H9 (cell line): ENCODE results near the gene SHMT1. TPM values are rescaled to one million over a fixed set of nuclear protein-coding genes. Genes with fewer than 3 reads are reported as not detected.

Experiments used
- DNase-seq: peaks from one replicate; pipeline ENCODE4 v3.0.0-alpha.2; 2017
- H2AFZ ChIP-seq: one replicate; pipeline ENCODE4 v1.6.1; 2013; ENCODE audit warnings: mild to moderate bottlenecking, low read length, control low read depth, moderate library complexity
- H2AK5ac ChIP-seq: 2 replicates; pipeline ENCODE4 v1.6.1; 2013; ENCODE audit warnings: low read length, control low read depth, mixed read lengths; ENCODE audit not compliant: insufficient read length
- H2BK120ac ChIP-seq: one replicate; pipeline ENCODE4 v1.6.1; 2013; ENCODE audit warnings: low read depth, mild to moderate bottlenecking, low read length, control low read depth, inconsistent platforms; ENCODE audit not compliant: poor library complexity, severe bottlenecking
- H2BK12ac ChIP-seq: 2 replicates; pipeline ENCODE4 v1.6.1; 2013; ENCODE audit warnings: low read length, control low read depth, mixed read lengths, low read depth; ENCODE audit not compliant: insufficient read length
- H2BK15ac ChIP-seq: 2 replicates; pipeline ENCODE4 v1.6.1; 2013; ENCODE audit warnings: low read depth, low read length, control low read depth
- H2BK20ac ChIP-seq: one replicate; pipeline ENCODE4 v1.6.1; 2013; ENCODE audit warnings: low read depth, mild to moderate bottlenecking, low read length, control low read depth, inconsistent platforms; ENCODE audit not compliant: poor library complexity, severe bottlenecking
- H2BK5ac ChIP-seq: 2 replicates; pipeline ENCODE4 v1.6.1; 2013; ENCODE audit warnings: low read length, control low read depth, mixed read lengths; ENCODE audit not compliant: insufficient read length
- H3K14ac ChIP-seq: 2 replicates; pipeline ENCODE4 v1.6.1; 2013; ENCODE audit warnings: low read length, control low read depth; ENCODE audit not compliant: insufficient read depth
- H3K18ac ChIP-seq: 2 replicates; pipeline ENCODE4 v1.6.1; 2013; ENCODE audit warnings: low read depth, mild to moderate bottlenecking, mixed read lengths, low read length, control low read depth; ENCODE audit not compliant: insufficient read length
- H3K23ac ChIP-seq: 2 replicates; pipeline ENCODE4 v1.6.1; 2013; ENCODE audit warnings: low read length, control low read depth, mixed read lengths, low read depth; ENCODE audit not compliant: insufficient read length
- H3K23me2 ChIP-seq: 2 replicates; pipeline ENCODE4 v1.6.1; 2013; ENCODE audit warnings: low read depth, mild to moderate bottlenecking, mixed read lengths, low read length, control low read depth; ENCODE audit not compliant: insufficient read length, poor library complexity, severe bottlenecking
- H3K27ac ChIP-seq: 2 replicates; pipeline ENCODE4 v1.5.1; 2013; ENCODE audit warnings: low read length, control low read depth, mixed read lengths, low read depth; ENCODE audit not compliant: insufficient read length
- H3K27me3 ChIP-seq: 2 replicates; pipeline ENCODE4 v1.6.1; 2013; ENCODE audit warnings: low read length, control low read depth, inconsistent platforms; ENCODE audit not compliant: insufficient read depth
- H3K4ac ChIP-seq: 2 replicates; pipeline ENCODE4 v1.6.1; 2013; ENCODE audit warnings: low read depth, mild to moderate bottlenecking, control low read depth, inconsistent platforms, low read length, moderate library complexity
- H3K4me1 ChIP-seq: 2 replicates; pipeline ENCODE4 v1.6.1; 2013; ENCODE audit warnings: low read length, control low read depth, inconsistent platforms; ENCODE audit not compliant: insufficient read depth
- H3K4me2 ChIP-seq: 2 replicates; pipeline ENCODE4 v1.6.1; 2013; ENCODE audit warnings: low read length, control low read depth, mixed read lengths; ENCODE audit not compliant: insufficient read length, insufficient read depth
- H3K56ac ChIP-seq: 2 replicates; pipeline ENCODE4 v1.6.1; 2013; ENCODE audit warnings: low read depth, mild to moderate bottlenecking, mixed read lengths, low read length, control low read depth; ENCODE audit not compliant: insufficient read length
- H3K79me1 ChIP-seq: 2 replicates; pipeline ENCODE4 v1.6.1; 2013; ENCODE audit warnings: low read depth, mild to moderate bottlenecking, moderate library complexity, low read length, control low read depth, inconsistent platforms; ENCODE audit not compliant: insufficient read depth, poor library complexity, severe bottlenecking
- H3K79me2 ChIP-seq: 2 replicates; pipeline ENCODE4 v1.6.1; 2013; ENCODE audit warnings: low read length, control low read depth, inconsistent platforms; ENCODE audit not compliant: insufficient read depth
- H3K9ac ChIP-seq: 2 replicates; pipeline ENCODE4 v1.6.1; 2013; ENCODE audit warnings: low read length, control low read depth, mixed read lengths; ENCODE audit not compliant: insufficient read length; ENCODE audit errors: extremely low read depth
- H3K9me3 ChIP-seq: one replicate; pipeline ENCODE4 v1.6.1; 2013; ENCODE audit warnings: low read depth, low read length, inconsistent platforms; ENCODE audit not compliant: control insufficient read depth
- H3T11ph ChIP-seq: one replicate; pipeline ENCODE4 v1.6.1; 2013; ENCODE audit warnings: mild to moderate bottlenecking, low read length, control low read depth, inconsistent platforms
- H4K20me1 ChIP-seq: one replicate; pipeline ENCODE4 v1.6.1; 2013; ENCODE audit not compliant: control insufficient read depth, insufficient read length, insufficient read depth
- H4K5ac ChIP-seq: 2 replicates; pipeline ENCODE4 v1.6.1; 2013; ENCODE audit warnings: low read depth, mild to moderate bottlenecking, mixed read lengths, low read length, control low read depth; ENCODE audit not compliant: insufficient read length
- H4K8ac ChIP-seq: replicated peaks from 2 replicates; pipeline ENCODE4 v1.6.1; 2013; ENCODE audit warnings: low read length, control low read depth, mixed read lengths, low read depth; ENCODE audit not compliant: insufficient read length
- H4K91ac ChIP-seq: 2 replicates; pipeline ENCODE4 v1.6.1; 2013; ENCODE audit warnings: low read depth, mild to moderate bottlenecking, moderate library complexity, mixed read lengths, low read length, control low read depth; ENCODE audit not compliant: insufficient read length
- H3K27ac Mint-ChIP-seq, 3 experiments: 2 replicates in 2 of 3; 3 replicates in 1 of 3; pipeline ENCODE4 v1.8.0; 2020 to 2021; ENCODE audit warnings: mixed read lengths in 3 of 3, mild to moderate bottlenecking in 1 of 3, moderate library complexity in 1 of 3
- H3K27me3 Mint-ChIP-seq: 2 replicates; pipeline ENCODE4 v1.8.0; 2021; ENCODE audit warnings: low read depth, mild to moderate bottlenecking, moderate library complexity, mixed read lengths
- H3K36me3 Mint-ChIP-seq, 3 experiments: 2 replicates in 2 of 3; 3 replicates in 1 of 3; pipeline ENCODE4 v1.8.0; 2020 to 2021; ENCODE audit warnings: low read depth in 3 of 3, mixed read lengths in 3 of 3; ENCODE audit not compliant: insufficient read depth in 1 of 3
- H3K4me1 Mint-ChIP-seq, 2 experiments: 2 replicates each; pipeline ENCODE4 v1.8.0; 2020; ENCODE audit warnings: mixed read lengths in 2 of 2
- H3K4me3 Mint-ChIP-seq, 2 experiments: 2 replicates in 1 of 2; 3 replicates in 1 of 2; pipeline ENCODE4 v1.8.0; 2020 to 2021; ENCODE audit warnings: mild to moderate bottlenecking in 2 of 2, mixed read lengths in 2 of 2, moderate library complexity in 1 of 2
- H3K9me3 Mint-ChIP-seq, 2 experiments: 2 replicates in 1 of 2; 3 replicates in 1 of 2; pipeline ENCODE4 v1.8.0; 2020; ENCODE audit warnings: mild to moderate bottlenecking in 2 of 2, mixed read lengths in 2 of 2, moderate library complexity in 1 of 2
- CTCF ChIP-seq: fragments of 200-600 bp; sonication (generic); conservative IDR thresholded peaks from 3 replicates; pipeline ENCODE4 v1.8.0; 2021; ENCODE audit warnings: antibody characterized with exemption, mild to moderate bottlenecking
- WGBS: extraction: QIAGEN DNeasy Blood & Tissue Kit; methylation state at CpG from one replicate; pipeline ENCODE4 v1.1.7; 2013; ENCODE audit warnings: missing lambda C conversion rate, low lambda C conversion rate, mixed read lengths; ENCODE audit not compliant: insufficient read length; ENCODE audit errors: extremely low coverage; 5-methylcytosine and 5-hydroxymethylcytosine counted together
- total RNA-seq: library from RNA; stranded (reverse); gene quantifications from 2 replicates; pipeline ENCODE4 v1.2.1, GENCODE V29; 2021

Gene SHMT1
- total RNA-seq, 1 experiment from 2014 or later: 42.8 TPM

GRCh38 chr17:18377437-18378204 is 14.3 kb upstream of the SHMT1 start, which contains the start of gene EVPLL:
EVPLL (plus strand) TSS chr17:18377778; CDS start chr17:18380938, 3,160 bp downstream.
- Mint-ChIP-seq H3K27ac (no peak within 1 kb of the TSS), H3K4me3 (no peak within 1 kb of the TSS), H3K4me1 (peaks cover 4 to 11% of the 10 kb centered on the region in 2 experiments; a peak in 3 of 4 replicates), H3K36me3 (peaks cover 0 to 8% (median 2%) of the 10 kb centered on the region in 3 experiments; a peak in 3 of 7 replicates), H3K9me3 (peaks cover 5 to 6% of the 10 kb centered on the region in 2 experiments; a peak in 3 of 5 replicates), H3K27me3 (peaks cover 8% of the 10 kb centered on the region)
- Histone ChIP-seq H2BK12ac (no peak within 1 kb of the TSS), H4K91ac (no peak within 1 kb of the TSS), H3K18ac (no peak within 1 kb of the TSS), H4K8ac (no peak within 1 kb of the TSS), H4K20me1 (no peaks in the 10 kb centered on the region), H2BK120ac (no peak within 1 kb of the TSS), H3K79me1 (no peaks in the 10 kb centered on the region), H3K14ac (no peak within 1 kb of the TSS), H3K27ac (no peak within 1 kb of the TSS), H3T11ph (no peak within 1 kb of the TSS), H3K23me2 (no peaks in the 10 kb centered on the region), H3K4ac (no peak within 1 kb of the TSS), H3K4me1 (no peaks in the 10 kb centered on the region), H3K79me2 (no peaks in the 10 kb centered on the region), H3K56ac (no peak within 1 kb of the TSS), H2BK20ac (no peak within 1 kb of the TSS), H2BK15ac (no peak within 1 kb of the TSS), H2AK5ac (no peak within 1 kb of the TSS), H2AFZ (no peak within 1 kb of the TSS), H3K4me2 (no peak within 1 kb of the TSS), H2BK5ac (no peak within 1 kb of the TSS), H3K27me3 (no peaks in the 10 kb centered on the region), H3K9ac (no peak within 1 kb of the TSS), H3K23ac (no peak within 1 kb of the TSS), H3K9me3 (no peaks in the 10 kb centered on the region), H4K5ac (no peak within 1 kb of the TSS)
- WGBS: no CpG with 5 or more reads among the region's 20 CpGs
- peak; percentile 36 for DNase-seq
- no peak for TF ChIP-seq CTCF
